Liver (tissue), 9 donors: Measurements from ENCODE around the gene NR5A2. TPM values are rescaled to one million over a fixed set of nuclear protein-coding genes. Genes with fewer than 3 reads are reported as not detected.

Experiments used
- DNase-seq: peaks from one replicate; pipeline ENCODE4 v3.0.0-alpha.2; 2017; ENCODE audit warnings: low spot score
- H3K27ac ChIP-seq, 2 donors: one replicate each; pipeline ENCODE4 v1.7.0; 2013; ENCODE audit warnings: inconsistent platforms in 2 of 2, low read length in 2 of 2, control low read depth in 1 of 2, low read depth in 1 of 2, mild to moderate bottlenecking in 1 of 2
- H3K27me3 ChIP-seq, 4 donors: one replicate each; pipeline versions ENCODE4 v1.6.1 to v1.7.0; 2013; ENCODE audit warnings: low read length in 3 of 4, inconsistent platforms in 1 of 4, mild to moderate bottlenecking in 1 of 4, moderate library complexity in 1 of 4; ENCODE audit not compliant: control insufficient read depth in 4 of 4, insufficient read depth in 4 of 4
- H3K36me3 ChIP-seq, 4 donors: one replicate each; pipeline versions ENCODE4 v1.6.1 to v1.7.0; 2013; ENCODE audit warnings: low read length in 3 of 4, mild to moderate bottlenecking in 3 of 4, low read depth in 1 of 4, moderate library complexity in 1 of 4; ENCODE audit not compliant: control insufficient read depth in 4 of 4, insufficient read depth in 3 of 4
- H3K4me1 ChIP-seq, 4 donors: one replicate each; pipeline versions ENCODE4 v1.6.1 to v1.7.0; 2013; ENCODE audit warnings: low read length in 3 of 4, mild to moderate bottlenecking in 3 of 4, moderate library complexity in 1 of 4; ENCODE audit not compliant: control insufficient read depth in 4 of 4, insufficient read depth in 4 of 4
- H3K4me3 ChIP-seq, 3 donors: one replicate each; pipeline versions ENCODE4 v1.6.1 to v1.7.0; 2013; ENCODE audit warnings: low read length in 3 of 3, control low read depth in 1 of 3, low read depth in 1 of 3, mild to moderate bottlenecking in 1 of 3
- H3K9ac ChIP-seq, 2 donors: one replicate each; pipeline ENCODE4 v1.7.0; 2013; ENCODE audit warnings: low read length in 2 of 2, mild to moderate bottlenecking in 2 of 2, moderate library complexity in 2 of 2, control low read depth in 1 of 2, low read depth in 1 of 2
- H3K9me3 ChIP-seq, 4 donors: one replicate each; pipeline versions ENCODE4 v1.6.1 to v1.7.0; 2013; ENCODE audit warnings: low read length in 3 of 4; ENCODE audit not compliant: control insufficient read depth in 4 of 4
- ATF3 ChIP-seq: IDR thresholded peaks from 2 replicates; pipeline ENCODE4 v1.6.1; 2016; ENCODE audit warnings: antibody characterized with exemption
- CTCF ChIP-seq: fragments of 150-350 bp; IDR thresholded peaks from 2 replicates; pipeline ENCODE4 v1.5.1; 2017; ENCODE audit warnings: improper control_type of control experiment, low read depth, low read length; ENCODE audit not compliant: missing input control
- EGR1 ChIP-seq, 2 donors: IDR thresholded peaks; 2 replicates each; pipeline ENCODE4 v1.6.1; 2016 to 2018; ENCODE audit warnings: antibody characterized with exemption in 2 of 2, low read depth in 2 of 2
- FOXA1 ChIP-seq: IDR thresholded peaks from 2 replicates; pipeline ENCODE4 v1.6.1; 2016; ENCODE audit warnings: antibody characterized with exemption
- FOXA2 ChIP-seq: IDR thresholded peaks from 2 replicates; pipeline ENCODE4 v1.6.1; 2016; ENCODE audit warnings: antibody characterized with exemption
- HNF4G ChIP-seq: IDR thresholded peaks from 2 replicates; pipeline ENCODE4 v1.6.1; 2016; ENCODE audit warnings: antibody characterized with exemption
- MAX ChIP-seq: IDR thresholded peaks from 2 replicates; pipeline ENCODE4 v1.6.1; 2016; ENCODE audit warnings: antibody characterized with exemption
- RAD21 ChIP-seq, 2 donors: IDR thresholded peaks; 2 replicates each; pipeline ENCODE4 v1.6.1; 2016; ENCODE audit warnings: antibody characterized with exemption in 2 of 2, mild to moderate bottlenecking in 2 of 2
- REST ChIP-seq: IDR thresholded peaks from 2 replicates; pipeline ENCODE4 v1.6.1; 2016; ENCODE audit warnings: antibody characterized with exemption, mild to moderate bottlenecking
- SP1 ChIP-seq: IDR thresholded peaks from 2 replicates; pipeline ENCODE4 v1.6.1; 2018; ENCODE audit warnings: antibody characterized with exemption, mild to moderate bottlenecking
- TAF1 ChIP-seq: conservative IDR thresholded peaks from 2 replicates; pipeline ENCODE4 v1.6.1; 2016; ENCODE audit warnings: antibody characterized with exemption, mild to moderate bottlenecking
- YY1 ChIP-seq: IDR thresholded peaks from 2 replicates; pipeline ENCODE4 v1.6.1; 2016; ENCODE audit warnings: antibody characterized with exemption, mild to moderate bottlenecking
- ZBTB33 ChIP-seq: IDR thresholded peaks from 2 replicates; pipeline ENCODE4 v1.6.1; 2016; ENCODE audit warnings: antibody characterized with exemption
- WGBS: extraction: QIAGEN DNeasy Blood & Tissue Kit; methylation state at CpG from one replicate; pipeline ENCODE4 v1.1.7; 2013; 5-methylcytosine and 5-hydroxymethylcytosine counted together
- polyA plus RNA-seq, 2 donors: library from polyadenylated mRNA; stranded (reverse) in 1 of 2; unstranded in 1 of 2; fragments of 200-250 nt in 1 of 2; fragments of >200 nt in 1 of 2; fragmentation: Nextera tagmentation in 1 of 2; extraction: Ambion mirVana in 1 of 2; gene quantifications; one replicate each; pipeline versions ENCODE4 v1.2.1 to v1.2.3, GENCODE V29; 2013 to 2015
- total RNA-seq, 2 donors: library from RNA; depleted of rRNA; stranded (reverse); fragments of >200 nt; gene quantifications; one replicate each; pipeline ENCODE4 v1.2.3, GENCODE V29; 2014
- donor health status: healthy.
- donor health status: healthy.
- donor health status: healthy.
- donor health status: healthy.
- donor health status: healthy.

Gene NR5A2
- total and polyA plus RNA-seq, 4 donors, result 10.0 to 37.5 (median 21.1) TPM

- Histone ChIP-seq H3K4me3 (no peak overlapping the region), H3K36me3 (no peaks in the 10 kb centered on the region), H3K4me1 (peaks cover 0 to 9% (median 3%) of the 10 kb centered on the region in 4 donors), H3K9me3 (no peaks in the 10 kb centered on the region), H3K9ac (no peak overlapping the region), H3K27ac (no peak overlapping the region), H3K27me3 (no peaks in the 10 kb centered on the region)
- WGBS, result 94% methylated on average over 1 of the region's 1 CpG
- TF ChIP-seq MAX, result no peak
- no peak for TF ChIP-seq ATF3
- TF ChIP-seq TAF1, result no peak
- no peak for TF ChIP-seq RAD21 (IDR thresholded peaks at IDR 0.05)
- no peak for TF ChIP-seq ZBTB33
- TF ChIP-seq HNF4G, result no peak
- no peak for TF ChIP-seq FOXA1
- TF ChIP-seq SP1, result no peak
- no peak for TF ChIP-seq EGR1 (IDR thresholded peaks at IDR 0.05; ENCODE audit: low read depth in 2 of 2)
- no peak for TF ChIP-seq CTCF
- no peak for TF ChIP-seq REST
- TF ChIP-seq FOXA2, result no peak
- no peak for DNase-seq
Measured at GRCh38 chr1:199979071-199979470, 48.4 kb upstream of the NR5A2 start.

- H3K27ac ChIP-seq, result no peak overlapping the region
- no peak overlapping the region for H3K9ac ChIP-seq
- no peak for DNase-seq
- 97% methylated on average over 1 of the region's 1 CpG for WGBS
- H3K27me3 ChIP-seq, result no peaks in the 10 kb centered on the region
- no peaks in the 10 kb centered on the region for H3K36me3 ChIP-seq
- no peaks in the 10 kb centered on the region for H3K9me3 ChIP-seq
- peaks cover 0 to 6% (median 1%) of the 10 kb centered on the region in 4 donors for H3K4me1 ChIP-seq
- no peak for TF ChIP-seq SP1
- no peak for TF ChIP-seq YY1
- no peak overlapping the region for H3K4me3 ChIP-seq
Measured at GRCh38 chr1:199981584-199981983, 45.9 kb upstream of the NR5A2 start.
